ENCODE results near the gene FOXD2. TPM values are rescaled to one million over a fixed set of nuclear protein-coding genes. Genes with fewer than 3 reads are reported as not detected.

FOXD2 gene
- total and polyA plus RNA-seq, 2 donors (not counting 1 experiment from before 2014, with no cell fraction given) = 0.24 to 0.37 TPM

GRCh38 chr1:47412437-47412836, 25.4 kb upstream of the FOXD2 start:
- Histone ChIP-seq H3K27ac (ENCODE audit: low read length in 2 of 2) (no peak overlapping the region), H2AFZ (ENCODE audit: insufficient read depth, low read depth, low read length, poor library complexity, severe bottlenecking) (no peak overlapping the region), H3K9ac (ENCODE audit: low read length) (no peak overlapping the region), H3K79me2 (ENCODE audit: control insufficient read depth, insufficient read depth, low read length) (no peaks in the 10 kb centered on the region), H3K9me3 (ENCODE audit: control extremely low read depth in 1 of 3, control insufficient read depth in 2 of 3, insufficient read depth in 1 of 3, low read length in 2 of 3) (no peaks in the 10 kb centered on the region), H3K36me3 (replicated peaks in 1 of 2; ENCODE audit: control extremely low read depth in 1 of 2, control insufficient read depth in 1 of 2, extremely low read depth in 1 of 2, insufficient read depth in 2 of 2, low read length in 1 of 2) (no peaks in the 10 kb centered on the region), H4K20me1 (ENCODE audit: control insufficient read depth, insufficient read depth, low read length, poor library complexity, severe bottlenecking) (no peaks in the 10 kb centered on the region), H3K4me1 (ENCODE audit: control insufficient read depth in 2 of 2, insufficient read depth in 2 of 2, low read length in 2 of 2) (no peaks in the 10 kb centered on the region), H3K4me2 (replicated peaks; ENCODE audit: low read depth, low read length, poor library complexity, severe bottlenecking) (no peak overlapping the region), H3K4me3 (ENCODE audit: control extremely low read depth in 1 of 5, extremely low read depth in 1 of 5, insufficient read depth in 1 of 5, low read depth in 2 of 5, low read length in 4 of 5) (no peak overlapping the region), H3K27me3 (replicated peaks in 1 of 4; ENCODE audit: control extremely low read depth in 1 of 4, control insufficient read depth in 3 of 4, insufficient read depth in 4 of 4, low read length in 3 of 4) (peaks cover 0 to 31% (median 8%) of the 10 kb centered on the region in 4 experiments)
- ChIA-PET POLR2A (no interaction called here), CTCF (interaction anchor here (0.7 kb wide), 1 partner anchor 11 kb away, joined by 3 read pairs; no protein-coding TSS in a partner anchor)
- H3K27me3 Mint-ChIP-seq = peaks cover 43% of the 10 kb centered on the region
- H3K9me3 Mint-ChIP-seq (ENCODE audit: insufficient read depth) = no peaks in the 10 kb centered on the region
- peaks cover 6% of the 10 kb centered on the region for H3K4me1 Mint-ChIP-seq
- no peak overlapping the region for H3K4me3 Mint-ChIP-seq
- 92% methylated on average over 14 of the region's 14 CpGs for WGBS (ENCODE audit: insufficient coverage)
- DNase-seq = no peak
- intact Hi-C loops (cut with micrococcal nuclease) = no loop called here
- no peak for ATAC-seq (ENCODE audit: low read depth)
- TF ChIP-seq EZH2 (IDR thresholded peaks at IDR 0.05; ENCODE audit: borderline replicate concordance, insufficient read depth, low read depth, low read length, poor library complexity, severe bottlenecking) = no peak
- TF ChIP-seq, protein P1, sequence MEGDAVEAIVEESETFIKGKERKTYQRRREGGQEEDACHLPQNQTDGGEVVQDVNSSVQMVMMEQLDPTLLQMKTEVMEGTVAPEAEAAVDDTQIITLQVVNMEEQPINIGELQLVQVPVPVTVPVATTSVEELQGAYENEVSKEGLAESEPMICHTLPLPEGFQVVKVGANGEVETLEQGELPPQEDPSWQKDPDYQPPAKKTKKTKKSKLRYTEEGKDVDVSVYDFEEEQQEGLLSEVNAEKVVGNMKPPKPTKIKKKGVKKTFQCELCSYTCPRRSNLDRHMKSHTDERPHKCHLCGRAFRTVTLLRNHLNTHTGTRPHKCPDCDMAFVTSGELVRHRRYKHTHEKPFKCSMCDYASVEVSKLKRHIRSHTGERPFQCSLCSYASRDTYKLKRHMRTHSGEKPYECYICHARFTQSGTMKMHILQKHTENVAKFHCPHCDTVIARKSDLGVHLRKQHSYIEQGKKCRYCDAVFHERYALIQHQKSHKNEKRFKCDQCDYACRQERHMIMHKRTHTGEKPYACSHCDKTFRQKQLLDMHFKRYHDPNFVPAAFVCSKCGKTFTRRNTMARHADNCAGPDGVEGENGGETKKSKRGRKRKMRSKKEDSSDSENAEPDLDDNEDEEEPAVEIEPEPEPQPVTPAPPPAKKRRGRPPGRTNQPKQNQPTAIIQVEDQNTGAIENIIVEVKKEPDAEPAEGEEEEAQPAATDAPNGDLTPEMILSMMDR (IDR thresholded peaks at IDR 0.05) = no peak
- H3K27ac Mint-ChIP-seq = no peak overlapping the region

DNA sequence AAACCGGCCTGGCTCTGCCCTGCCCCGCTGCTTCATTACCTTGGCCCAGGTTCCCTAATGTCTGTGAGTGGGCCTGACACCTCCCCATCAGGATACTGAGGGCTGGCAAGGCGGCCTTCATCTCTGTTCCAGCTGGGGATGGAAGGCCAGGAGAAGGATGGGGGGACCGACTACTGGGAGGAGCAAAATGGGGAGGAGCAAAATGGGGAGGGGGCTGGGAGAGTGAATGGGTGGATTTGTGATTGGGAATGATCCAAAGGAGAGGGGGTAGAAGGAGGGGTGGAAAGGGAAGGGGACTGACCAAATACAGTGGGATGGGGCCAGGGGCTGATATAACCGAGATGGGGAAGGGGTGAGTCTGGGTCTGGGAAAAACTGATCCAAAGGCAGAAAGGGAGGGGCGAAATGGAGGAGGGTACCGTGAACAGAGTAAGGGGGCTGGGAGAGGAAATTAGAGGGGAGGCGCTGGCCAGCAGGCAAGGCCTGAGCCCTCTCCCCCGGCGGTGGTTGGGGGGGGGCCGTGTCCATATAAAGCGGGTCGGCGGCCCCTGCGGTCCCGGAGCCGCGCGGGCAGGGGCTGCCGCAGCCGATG, 22.0 kb upstream of the FOXD2 start, which contains the start of gene FOXE3:
FOXE3 (plus strand) TSS at position 558 of the 591 bp plus-strand sequence; CDS start at position 589, 31 bp downstream.
- Histone ChIP-seq H2AFZ (ENCODE audit: insufficient read depth, low read depth, low read length, poor library complexity, severe bottlenecking) (peak within 1 kb of the TSS; percentile 33), H3K4me2 (replicated peaks; ENCODE audit: low read depth, low read length, poor library complexity, severe bottlenecking) (peak within 1 kb of the TSS; percentile 49), H3K4me1 (ENCODE audit: control insufficient read depth in 2 of 2, insufficient read depth in 2 of 2, low read length in 2 of 2) (no peaks in the 10 kb centered on the region), H3K4me3 (ENCODE audit: control extremely low read depth in 1 of 5, extremely low read depth in 1 of 5, insufficient read depth in 1 of 5, low read depth in 2 of 5, low read length in 4 of 5) (no peak within 1 kb of the TSS), H3K9me3 (ENCODE audit: control extremely low read depth in 1 of 3, control insufficient read depth in 2 of 3, insufficient read depth in 1 of 3, low read length in 2 of 3) (no peaks in the 10 kb centered on the region), H3K27ac (ENCODE audit: low read length in 2 of 2) (no peak within 1 kb of the TSS), H3K36me3 (replicated peaks in 1 of 2; ENCODE audit: control extremely low read depth in 1 of 2, control insufficient read depth in 1 of 2, extremely low read depth in 1 of 2, insufficient read depth in 2 of 2, low read length in 1 of 2) (no peaks in the 10 kb centered on the region), H3K9ac (ENCODE audit: low read length) (no peak within 1 kb of the TSS), H3K79me2 (ENCODE audit: control insufficient read depth, insufficient read depth, low read length) (no peaks in the 10 kb centered on the region), H3K27me3 (replicated peaks in 1 of 4; ENCODE audit: control extremely low read depth in 1 of 4, control insufficient read depth in 3 of 4, insufficient read depth in 4 of 4, low read length in 3 of 4) (peaks cover 0 to 50% (median 17%) of the 10 kb centered on the region in 4 experiments), H4K20me1 (ENCODE audit: control insufficient read depth, insufficient read depth, low read length, poor library complexity, severe bottlenecking) (no peaks in the 10 kb centered on the region)
- peaks cover 63% of the 10 kb centered on the region for H3K27me3 Mint-ChIP-seq
- ChIA-PET CTCF (no interaction called here), POLR2A (no interaction called here)
- ATAC-seq (ENCODE audit: low read depth) (no peak), DNase-seq (no peak)
- no peaks in the 10 kb centered on the region for H3K9me3 Mint-ChIP-seq (ENCODE audit: insufficient read depth)
- no peak within 1 kb of the TSS for H3K27ac Mint-ChIP-seq
- peaks cover 8% of the 10 kb centered on the region for H3K4me1 Mint-ChIP-seq
- 41% methylated on average over 19 of the region's 21 CpGs for WGBS (ENCODE audit: insufficient coverage)
- no peak for TF ChIP-seq EZH2 (IDR thresholded peaks at IDR 0.05; ENCODE audit: borderline replicate concordance, insufficient read depth, low read depth, low read length, poor library complexity, severe bottlenecking)
- TF ChIP-seq, protein P1 (IDR thresholded peaks at IDR 0.05) = no peak
- intact Hi-C loops (cut with micrococcal nuclease) = no loop called here
- H3K4me3 Mint-ChIP-seq = peak within 1 kb of the TSS; percentile 26
